Small intestine (tissue), 7 donors: ENCODE measurements around the gene SPANXD. TPM values are rescaled to one million over a fixed set of nuclear protein-coding genes. Genes with fewer than 3 reads are reported as not detected.

Source experiments
- DNase-seq, 2 donors: peaks; one replicate each; pipeline versions ENCODE4 v3.0.0 to v3.0.0-alpha.2; 2013
- FAIRE-seq: peaks from 2 replicates; lab custom pipeline; 2012; peaks lifted over from hg19 to GRCh38; lab: Jason Lieb, UNC
- H3K27ac ChIP-seq, 3 donors: one replicate each; pipeline ENCODE4 v1.5.1; 2013; ENCODE audit warnings: low read length in 2 of 3, mild to moderate bottlenecking in 2 of 3, control low read depth in 1 of 3, inconsistent platforms in 1 of 3, low read depth in 1 of 3, moderate library complexity in 1 of 3
- H3K27me3 ChIP-seq, 3 donors: one replicate each; pipeline ENCODE4 v1.6.1; 2013; ENCODE audit warnings: low read length in 3 of 3, inconsistent platforms in 1 of 3; ENCODE audit not compliant: control insufficient read depth in 3 of 3, insufficient read depth in 3 of 3
- H3K36me3 ChIP-seq, 3 donors: one replicate each; pipeline ENCODE4 v1.6.1; 2013; ENCODE audit warnings: low read length in 3 of 3, inconsistent platforms in 1 of 3, low read depth in 1 of 3, mild to moderate bottlenecking in 1 of 3, moderate library complexity in 1 of 3; ENCODE audit not compliant: control insufficient read depth in 3 of 3, insufficient read depth in 2 of 3
- H3K4me1 ChIP-seq, 3 donors: one replicate each; pipeline ENCODE4 v1.6.1; 2013; ENCODE audit warnings: low read length in 2 of 3, inconsistent platforms in 1 of 3, low read depth in 1 of 3, mild to moderate bottlenecking in 1 of 3, moderate library complexity in 1 of 3; ENCODE audit not compliant: control insufficient read depth in 3 of 3, insufficient read depth in 2 of 3
- H3K4me3 ChIP-seq, 3 donors: one replicate each; pipeline ENCODE4 v1.5.1; 2013; ENCODE audit warnings: low read length in 3 of 3, control low read depth in 1 of 3, inconsistent platforms in 1 of 3, low read depth in 1 of 3, mild to moderate bottlenecking in 1 of 3, moderate library complexity in 1 of 3
- H3K9me3 ChIP-seq, 2 donors: one replicate each; pipeline ENCODE4 v1.6.1; 2013; ENCODE audit warnings: low read depth in 1 of 2, low read length in 1 of 2; ENCODE audit not compliant: control insufficient read depth in 2 of 2, insufficient read depth in 1 of 2
- WGBS, 3 donors: extraction: QIAGEN DNeasy Blood & Tissue Kit; methylation state at CpG; one replicate each; pipeline ENCODE4 v1.1.7; 2013; 5-methylcytosine and 5-hydroxymethylcytosine counted together
- polyA plus RNA-seq, 4 donors: library from polyadenylated mRNA; stranded (reverse) in 3 of 4; unstranded in 1 of 4; fragments of 200-250 nt in 3 of 4; fragments of 120-200 nt in 1 of 4; gene quantifications; one replicate each; pipeline versions ENCODE4 v1.2.1 to v1.2.3, GENCODE V29; 2013
- donor health status: healthy with polysubstance abuse.
- donor health status: control.
- donor health status: control.
- donor health status: Bipolar disorder and iron deficiency.
- donor health status: healthy.

The SPANXD gene
- polyA plus RNA-seq, 4 donors = not detected

GRCh38 chrX:141669689-141670088 is 28.9 kb downstream of the SPANXD start:
- no peaks in the 10 kb centered on the region for H3K36me3 ChIP-seq
- peaks cover 0 to 1% of the 10 kb centered on the region in 2 donors for H3K9me3 ChIP-seq
- DNase-seq (no peak), FAIRE-seq (no peak)
- H3K4me3 ChIP-seq = no peak overlapping the region
- no peak overlapping the region for H3K27ac ChIP-seq
- no peaks in the 10 kb centered on the region for H3K4me1 ChIP-seq
- H3K27me3 ChIP-seq = no peaks in the 10 kb centered on the region
- WGBS, 3 donors = 81 to 87% (median 85%) methylated on average over 1 of the region's 1 CpG

- Histone ChIP-seq H3K9me3 (peaks cover 0 to 1% of the 10 kb centered on the region in 2 donors), H3K4me1 (no peaks in the 10 kb centered on the region), H3K36me3 (no peaks in the 10 kb centered on the region), H3K4me3 (no peak overlapping the region), H3K27ac (no peak overlapping the region), H3K27me3 (no peaks in the 10 kb centered on the region)
- WGBS, 3 donors = 65 to 85% (median 67%) methylated on average over 4 of the region's 4 CpGs
- FAIRE-seq (no peak), DNase-seq (no peak)
These were observed 30.2 kb downstream of the SPANXD start for GRCh38 chrX:141668371-141668770.

- WGBS, 3 donors = 70 to 82% (median 82%) methylated on average over 6 of the region's 6 CpGs
- no peak overlapping the region for H3K27ac ChIP-seq
- no peaks in the 10 kb centered on the region for H3K9me3 ChIP-seq
- no peaks in the 10 kb centered on the region for H3K27me3 ChIP-seq
- no peaks in the 10 kb centered on the region for H3K36me3 ChIP-seq
- no peaks in the 10 kb centered on the region for H3K4me1 ChIP-seq
- no peak overlapping the region for H3K4me3 ChIP-seq
- FAIRE-seq = no peak
- no peak for DNase-seq
These were observed 35.8 kb downstream of the SPANXD start for GRCh38 chrX:141662781-141663180.

- FAIRE-seq (no peak), DNase-seq (no peak)
- Histone ChIP-seq H3K4me3 (no peak overlapping the region), H3K9me3 (no peaks in the 10 kb centered on the region), H3K36me3 (no peaks in the 10 kb centered on the region), H3K27me3 (no peaks in the 10 kb centered on the region), H3K27ac (no peak overlapping the region), H3K4me1 (no peaks in the 10 kb centered on the region)
- WGBS, 3 donors = 64 to 72% (median 70%) methylated on average over 5 of the region's 5 CpGs
These were observed 46.3 kb downstream of the SPANXD start for GRCh38 chrX:141652286-141652685.

Other genes starting within 250 kb of the SPANXD start
- gene SPANXA1, start 114.0 kb downstream of the SPANXD start, polyA plus RNA-seq = not detected
- not detected for gene SPANXA2, start 109.0 kb downstream of the SPANXD start, polyA plus RNA-seq
- gene MAGEC3, start 139.6 kb upstream of the SPANXD start, polyA plus RNA-seq = not detected
- not detected for gene MAGEC1, start 205.2 kb upstream of the SPANXD start, polyA plus RNA-seq